GM23338 (cell line): Measurements from ENCODE around the gene BABAM1. TPM values are rescaled to one million over a fixed set of nuclear protein-coding genes. Genes with fewer than 3 reads are reported as not detected.

ENCODE experiments used
- ATAC-seq: fragments of 200-7000 bp; cut with Tn5 transposase; 3 replicates; pipeline ENCODE4 v1.9.1; 2020
- DNase-seq: peaks from one replicate; pipeline ENCODE4 v3.0.0-alpha.2; 2015; ENCODE audit warnings: low spot score
- H2AFZ ChIP-seq: fragments of 200-600 bp; sonication (generic); 2 replicates; pipeline ENCODE4 v1.8.0; 2016; ENCODE audit warnings: antibody characterized with exemption, mild to moderate bottlenecking, moderate library complexity
- H3F3A ChIP-seq: fragments of 200-600 bp; sonication (generic); replicated peaks from 2 replicates; pipeline ENCODE4 v1.8.0; 2017; ENCODE audit warnings: antibody characterized with exemption, mixed run types, low read depth
- H3K27ac ChIP-seq: fragments of 200-600 bp; sonication (generic); 2 replicates; pipeline ENCODE4 v1.6.1; 2016; ENCODE audit warnings: low read depth
- H3K27me3 ChIP-seq: fragments of 200-600 bp; sonication (generic); 2 replicates; pipeline ENCODE4 v1.8.0; 2016; ENCODE audit warnings: mild to moderate bottlenecking, mixed run types, moderate library complexity; ENCODE audit not compliant: insufficient read depth
- H3K36me3 ChIP-seq: fragments of 200-600 bp; sonication (generic); 2 replicates; pipeline ENCODE4 v1.8.0; 2016; ENCODE audit warnings: mild to moderate bottlenecking; ENCODE audit not compliant: insufficient read depth
- H3K4me1 ChIP-seq: fragments of 200-600 bp; sonication (generic); 2 replicates; pipeline ENCODE4 v1.8.0; 2016; ENCODE audit warnings: mild to moderate bottlenecking, moderate library complexity; ENCODE audit not compliant: insufficient read depth
- H3K4me2 ChIP-seq: fragments of 200-600 bp; sonication (generic); 2 replicates; pipeline ENCODE4 v1.7.1; 2017; ENCODE audit warnings: mixed run types
- H3K4me3 ChIP-seq: fragments of 200-600 bp; sonication (generic); 2 replicates; pipeline ENCODE4 v1.6.1; 2016; ENCODE audit warnings: mixed run types
- H3K79me2 ChIP-seq: fragments of 200-600 bp; sonication (generic); replicated peaks from 2 replicates; pipeline ENCODE4 v1.8.0; 2017; ENCODE audit warnings: mild to moderate bottlenecking; ENCODE audit not compliant: insufficient read depth
- H3K9me2 ChIP-seq: fragments of 200-600 bp; sonication (generic); 2 replicates; pipeline ENCODE4 v1.8.0; 2017; ENCODE audit not compliant: insufficient read depth
- H4K20me1 ChIP-seq: fragments of 200-600 bp; sonication (generic); replicated peaks from 2 replicates; pipeline ENCODE4 v1.8.0; 2017; ENCODE audit warnings: mild to moderate bottlenecking; ENCODE audit not compliant: insufficient read depth
- H3K27ac Mint-ChIP-seq: 2 replicates; pipeline ENCODE4 v1.8.0; 2020; ENCODE audit warnings: inconsistent platforms, mild to moderate bottlenecking, moderate library complexity, mixed read lengths
- H3K27me3 Mint-ChIP-seq: 3 replicates; pipeline ENCODE4 v1.8.0; 2022; ENCODE audit warnings: low read depth, mild to moderate bottlenecking, moderate library complexity, mixed read lengths, inconsistent platforms; ENCODE audit not compliant: insufficient read depth, poor library complexity
- H3K36me3 Mint-ChIP-seq: 3 replicates; pipeline ENCODE4 v1.8.0; 2021; ENCODE audit warnings: low read depth, mild to moderate bottlenecking, inconsistent platforms, moderate library complexity, mixed read lengths
- H3K4me1 Mint-ChIP-seq: 3 replicates; pipeline ENCODE4 v1.8.0; 2020; ENCODE audit warnings: mild to moderate bottlenecking, inconsistent platforms, mixed read lengths
- H3K4me3 Mint-ChIP-seq: 3 replicates; pipeline ENCODE4 v1.8.0; 2021; ENCODE audit warnings: moderate library complexity, mild to moderate bottlenecking, inconsistent platforms, mixed read lengths
- H3K9me3 Mint-ChIP-seq: 3 replicates; pipeline ENCODE4 v1.8.0; 2020; ENCODE audit warnings: moderate library complexity, mild to moderate bottlenecking, inconsistent platforms, mixed read lengths
- CREB1 ChIP-seq: fragments of 250-450 bp; sonication (Bioruptor Pico); IDR thresholded peaks from 2 replicates; pipeline ENCODE4 v1.5.0; 2020; ENCODE audit warnings: low read depth, mild to moderate bottlenecking, moderate library complexity
- EZH2 ChIP-seq: fragments of 200-600 bp; sonication (generic); IDR thresholded peaks from one replicate; pipeline ENCODE4 v1.8.0; 2017; ENCODE audit warnings: antibody characterized with exemption, mild to moderate bottlenecking, low read depth; ENCODE audit not compliant: unreplicated experiment
- EZH2phosphoT487 ChIP-seq: fragments of 200-600 bp; sonication (generic); IDR thresholded peaks from one replicate; pipeline ENCODE4 v1.8.1; 2018; ENCODE audit warnings: antibody characterized with exemption; ENCODE audit not compliant: unreplicated experiment
- JUNB ChIP-seq: IDR thresholded peaks from one replicate; pipeline ENCODE4 v1.6.1; 2016; ENCODE audit warnings: antibody characterized with exemption; ENCODE audit not compliant: unreplicated experiment
- NANOG ChIP-seq: IDR thresholded peaks from 2 replicates; pipeline ENCODE4 v1.6.1; 2016; ENCODE audit warnings: antibody characterized with exemption, borderline replicate concordance
- POLR2AphosphoS5 ChIP-seq: IDR thresholded peaks from 2 replicates; pipeline ENCODE4 v1.6.1; 2016; ENCODE audit warnings: antibody characterized with exemption, low read depth
- REST ChIP-seq: IDR thresholded peaks from one replicate; pipeline ENCODE4 v1.6.1; 2018; ENCODE audit warnings: antibody characterized with exemption; ENCODE audit not compliant: unreplicated experiment
- STAT1 ChIP-seq: IDR thresholded peaks from one replicate; pipeline ENCODE4 v1.6.1; 2016; ENCODE audit warnings: antibody characterized with exemption; ENCODE audit not compliant: unreplicated experiment
- ZNF114 ChIP-seq: fragments of 250-450 bp; sonication (Bioruptor Pico); IDR thresholded peaks from 2 replicates; pipeline ENCODE4 v1.5.0; 2020; ENCODE audit warnings: mild to moderate bottlenecking, moderate library complexity
- ZNF331 ChIP-seq: fragments of 250-450 bp; sonication (Bioruptor Pico); IDR thresholded peaks from 2 replicates; pipeline ENCODE4 v1.5.0; 2020; ENCODE audit warnings: low read depth, mild to moderate bottlenecking, moderate library complexity
- ZNF462 ChIP-seq: fragments of 250-450 bp; sonication (Bioruptor Pico); IDR thresholded peaks from 2 replicates; pipeline ENCODE4 v1.5.0; 2020; ENCODE audit warnings: mild to moderate bottlenecking, moderate library complexity
- polyA plus RNA-seq: library from polyadenylated mRNA; unstranded; fragments of >200 nt; fragmentation: Nextera tagmentation; extraction: Ambion mirVana; gene quantifications from 2 replicates; pipeline ENCODE4 v1.2.1, GENCODE V29; 2016
- total RNA-seq: library from RNA; depleted of rRNA; stranded (reverse); fragments of >200 nt; shearing (Covaris generic); gene quantifications from 2 replicates; pipeline ENCODE4 v1.2.3, GENCODE V29; 2014
- TF ChIP-seq, protein P1 (sequence below): IDR thresholded peaks from 2 replicates; pipeline ENCODE4 v1.6.1; 2016; ENCODE audit warnings: antibody characterized with exemption
- TF ChIP-seq, protein P2 (sequence below), 2 experiments: fragments of 200-600 bp in 1 of 2; sonication (generic) in 1 of 2; conservative IDR thresholded peaks; 2 replicates each; pipeline versions ENCODE4 v1.5.1 to v1.6.1; 2016 to 2017; ENCODE audit warnings: antibody characterized with exemption in 2 of 2, low read depth in 2 of 2, mild to moderate bottlenecking in 2 of 2, moderate library complexity in 1 of 2

Gene BABAM1
- total and polyA plus RNA-seq, 2 experiments from 2014 or later: 78.1 to 95.0 TPM

DNA sequence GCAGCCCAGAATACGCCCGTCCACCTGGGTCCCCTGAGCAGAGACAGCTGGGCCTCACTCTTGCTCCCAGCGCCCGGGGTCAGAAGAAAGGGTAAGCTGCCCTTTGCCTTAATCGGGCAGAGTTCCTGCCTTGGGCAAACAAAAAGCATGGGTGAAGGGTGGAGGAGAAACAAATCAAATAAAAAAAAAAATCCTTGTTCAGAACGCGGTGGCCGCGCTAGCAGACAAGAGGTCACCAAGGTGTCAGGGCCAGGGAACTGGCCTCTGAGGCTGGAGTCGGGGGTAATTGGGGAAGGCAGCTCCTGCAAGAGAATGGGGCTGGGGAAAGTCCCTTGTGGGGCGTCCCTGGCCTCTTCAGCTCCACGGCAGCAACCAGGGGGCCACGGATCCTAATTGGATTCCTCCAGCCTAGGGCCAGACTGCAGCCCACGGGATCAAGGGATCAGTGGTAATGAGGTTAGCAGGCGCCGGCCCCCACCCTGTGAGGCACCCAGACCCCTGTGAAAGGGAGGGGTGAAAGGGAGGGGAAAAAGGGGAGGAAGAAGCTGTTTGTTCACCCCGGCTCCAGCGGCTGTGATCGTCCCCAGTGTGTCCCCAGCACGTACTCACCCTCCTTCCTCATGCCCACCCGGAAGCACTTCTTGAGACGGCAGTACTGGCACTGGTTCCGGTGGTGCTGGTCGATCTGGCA lies 27.0 kb upstream of the BABAM1 start:
- Mint-ChIP-seq H3K27ac (peak overlapping the region; percentile 6; the same call in 1 of the 2 replicates), H3K27me3 (peaks cover 20% of the 10 kb centered on the region), H3K4me1 (peaks cover 33% of the 10 kb centered on the region), H3K9me3 (no peaks in the 10 kb centered on the region), H3K36me3 (peaks cover 23% of the 10 kb centered on the region), H3K4me3 (no peak overlapping the region)
- Histone ChIP-seq H3K27me3 (no peaks in the 10 kb centered on the region), H3K36me3 (no peaks in the 10 kb centered on the region), H3K9me2 (no peaks in the 10 kb centered on the region), H3K4me1 (peaks cover 15% of the 10 kb centered on the region), H2AFZ (no peak overlapping the region), H3F3A (peaks cover 36% of the 10 kb centered on the region), H4K20me1 (peaks cover 15% of the 10 kb centered on the region; the same call in 1 of the 2 replicates), H3K4me3 (no peak overlapping the region), H3K27ac (0 out of 2 replicates have a peak overlapping the region, but pooled peaks have one; percentile 39), H3K4me2 (no peak overlapping the region), H3K79me2 (peaks cover 64% of the 10 kb centered on the region)
- no peak for DNase-seq
- no peak for ATAC-seq
- TF ChIP-seq ZNF114 (CRISPR knock-in tag) (no peak), CREB1 (CRISPR knock-in tag) (no peak), ZNF462 (CRISPR knock-in tag) (no peak), STAT1 (no peak), REST (no peak), NANOG (no peak), ZNF331 (no peak), JUNB (no peak), POLR2AphosphoS5 (no peak), EZH2 (no peak), EZH2phosphoT487 (no peak)
- TF ChIP-seq, protein P1, sequence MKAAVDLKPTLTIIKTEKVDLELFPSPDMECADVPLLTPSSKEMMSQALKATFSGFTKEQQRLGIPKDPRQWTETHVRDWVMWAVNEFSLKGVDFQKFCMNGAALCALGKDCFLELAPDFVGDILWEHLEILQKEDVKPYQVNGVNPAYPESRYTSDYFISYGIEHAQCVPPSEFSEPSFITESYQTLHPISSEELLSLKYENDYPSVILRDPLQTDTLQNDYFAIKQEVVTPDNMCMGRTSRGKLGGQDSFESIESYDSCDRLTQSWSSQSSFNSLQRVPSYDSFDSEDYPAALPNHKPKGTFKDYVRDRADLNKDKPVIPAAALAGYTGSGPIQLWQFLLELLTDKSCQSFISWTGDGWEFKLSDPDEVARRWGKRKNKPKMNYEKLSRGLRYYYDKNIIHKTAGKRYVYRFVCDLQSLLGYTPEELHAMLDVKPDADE: no peak
- TF ChIP-seq, protein P2, sequence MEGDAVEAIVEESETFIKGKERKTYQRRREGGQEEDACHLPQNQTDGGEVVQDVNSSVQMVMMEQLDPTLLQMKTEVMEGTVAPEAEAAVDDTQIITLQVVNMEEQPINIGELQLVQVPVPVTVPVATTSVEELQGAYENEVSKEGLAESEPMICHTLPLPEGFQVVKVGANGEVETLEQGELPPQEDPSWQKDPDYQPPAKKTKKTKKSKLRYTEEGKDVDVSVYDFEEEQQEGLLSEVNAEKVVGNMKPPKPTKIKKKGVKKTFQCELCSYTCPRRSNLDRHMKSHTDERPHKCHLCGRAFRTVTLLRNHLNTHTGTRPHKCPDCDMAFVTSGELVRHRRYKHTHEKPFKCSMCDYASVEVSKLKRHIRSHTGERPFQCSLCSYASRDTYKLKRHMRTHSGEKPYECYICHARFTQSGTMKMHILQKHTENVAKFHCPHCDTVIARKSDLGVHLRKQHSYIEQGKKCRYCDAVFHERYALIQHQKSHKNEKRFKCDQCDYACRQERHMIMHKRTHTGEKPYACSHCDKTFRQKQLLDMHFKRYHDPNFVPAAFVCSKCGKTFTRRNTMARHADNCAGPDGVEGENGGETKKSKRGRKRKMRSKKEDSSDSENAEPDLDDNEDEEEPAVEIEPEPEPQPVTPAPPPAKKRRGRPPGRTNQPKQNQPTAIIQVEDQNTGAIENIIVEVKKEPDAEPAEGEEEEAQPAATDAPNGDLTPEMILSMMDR (conservative IDR thresholded peaks at IDR 0.05; ENCODE audit: low read depth in 2 of 2): no peak
